ENCODE measurements around the gene CMKLR1. TPM values are rescaled to one million over a fixed set of nuclear protein-coding genes. Genes with fewer than 3 reads are reported as not detected.
A peak's percentile ranks its signal among the peaks of the same experiment; 100 is the strongest.

Gene CMKLR1
- 10 to 100 TPM; 10.2 to 14.5 (median 12.6) TPM for total RNA-seq

- peak within 1 kb of the TSS; percentile 40 to 51 (median 44) for H3K4me3 ChIP-seq
- no peaks in the 10 kb centered on the region for H3K36me3 ChIP-seq
- DNase-seq (ENCODE audit: extremely low spot score), result peak; percentile 93
- no peaks in the 10 kb centered on the region for H3K9me3 ChIP-seq
- peak within 1 kb of the TSS; percentile 45 to 72 (median 53) for H3K27ac ChIP-seq (replicated peaks in 1 of 4)
- TF ChIP-seq POLR2AphosphoS5 (IDR thresholded peaks at IDR 0.05) (peak in 1 of 2 donors; percentile 47), POLR2A (IDR thresholded peaks at IDR 0.05; ENCODE audit: low read depth) (no peak)
- WGBS, result 14% methylated on average over 23 of the region's 24 CpGs
- intact Hi-C loops (cut with DNase I), result no loop called here
- H3K4me1 ChIP-seq, result peaks cover 5 to 18% (median 14%) of the 10 kb centered on the region in 4 donors
- H3K27me3 ChIP-seq, result peaks cover 0 to 30% (median 0%) of the 10 kb centered on the region in 4 donors
These were observed at the start of gene CMKLR1 for GRCh38 chr12:108338915-108339657. Gene CMKLR1 (minus strand): TSS chr12:108339311. CDS start chr12:108293591, 45,720 bp downstream.

- intact Hi-C loops (cut with DNase I), result no loop called here
- no peak for DNase-seq (ENCODE audit: extremely low spot score)
- no peak overlapping the region for H3K4me3 ChIP-seq
- 80% methylated on average over 1 of the region's 1 CpG for WGBS
- no peaks in the 10 kb centered on the region for H3K27me3 ChIP-seq
- peaks cover 0 to 11% (median 5%) of the 10 kb centered on the region in 4 donors for H3K9me3 ChIP-seq
- TF ChIP-seq CTCF (IDR thresholded peaks at IDR 0.05) (no peak), POLR2AphosphoS5 (IDR thresholded peaks at IDR 0.05) (no peak), POLR2A (IDR thresholded peaks at IDR 0.05; ENCODE audit: low read depth) (no peak), EP300 (IDR thresholded peaks at IDR 0.05) (no peak)
- no peaks in the 10 kb centered on the region for H3K36me3 ChIP-seq
- no peaks in the 10 kb centered on the region for H3K4me1 ChIP-seq
- no peak overlapping the region for H3K27ac ChIP-seq (replicated peaks in 1 of 4)
These were observed 48.7 kb upstream of the CMKLR1 start for GRCh38 chr12:108387771-108388170.

GRCh38 chr12:108386709-108387360 lies 47.7 kb upstream of the CMKLR1 start:
- no peak overlapping the region for H3K27ac ChIP-seq (replicated peaks in 1 of 4)

GRCh38 chr12:108382437-108382801 lies 43.3 kb upstream of the CMKLR1 start:
- Histone ChIP-seq H3K27ac (replicated peaks in 1 of 4) (no peak overlapping the region), H3K4me1 (no peaks in the 10 kb centered on the region), H3K36me3 (no peaks in the 10 kb centered on the region), H3K9me3 (peaks cover 0 to 17% (median 5%) of the 10 kb centered on the region in 4 donors), H3K27me3 (no peaks in the 10 kb centered on the region), H3K4me3 (no peak overlapping the region)
- WGBS, result 83% methylated on average over 1 of the region's 1 CpG
- no peak for TF ChIP-seq POLR2A (IDR thresholded peaks at IDR 0.05; ENCODE audit: low read depth)
- TF ChIP-seq EP300 (IDR thresholded peaks at IDR 0.05), result no peak
- TF ChIP-seq CTCF (IDR thresholded peaks at IDR 0.05), result no peak
- TF ChIP-seq POLR2AphosphoS5 (IDR thresholded peaks at IDR 0.05), result no peak
- intact Hi-C loops (cut with DNase I), result no loop called here
- no peak for DNase-seq (ENCODE audit: extremely low spot score)

More at GRCh38 chr12:108386709-108387360, 47.7 kb upstream of the CMKLR1 start:
- WGBS, result 27% methylated on average over 8 of the region's 8 CpGs
- H3K4me3 ChIP-seq, result no peak overlapping the region
- H3K36me3 ChIP-seq, result no peaks in the 10 kb centered on the region
- H3K9me3 ChIP-seq, result peaks cover 0 to 11% (median 5%) of the 10 kb centered on the region in 4 donors
- intact Hi-C loops (cut with DNase I), result no loop called here
- no peaks in the 10 kb centered on the region for H3K4me1 ChIP-seq
- DNase-seq (ENCODE audit: extremely low spot score), result no peak
- TF ChIP-seq POLR2AphosphoS5 (IDR thresholded peaks at IDR 0.05), result no peak
- TF ChIP-seq CTCF (IDR thresholded peaks at IDR 0.05), result no peak
- no peak for TF ChIP-seq EP300 (IDR thresholded peaks at IDR 0.05)
- no peak for TF ChIP-seq POLR2A (IDR thresholded peaks at IDR 0.05; ENCODE audit: low read depth)
- no peaks in the 10 kb centered on the region for H3K27me3 ChIP-seq

GRCh38 chr12:108381787-108382436 lies 42.8 kb upstream of the CMKLR1 start:
- H3K36me3 ChIP-seq, result no peaks in the 10 kb centered on the region
- no peaks in the 10 kb centered on the region for H3K27me3 ChIP-seq
- peaks cover 0 to 17% (median 6%) of the 10 kb centered on the region in 4 donors for H3K9me3 ChIP-seq
- no peak for DNase-seq (ENCODE audit: extremely low spot score)
- TF ChIP-seq POLR2AphosphoS5 (IDR thresholded peaks at IDR 0.05), result no peak
- no peak for TF ChIP-seq EP300 (IDR thresholded peaks at IDR 0.05)
- no peak for TF ChIP-seq POLR2A (IDR thresholded peaks at IDR 0.05; ENCODE audit: low read depth)
- no peak for TF ChIP-seq CTCF (IDR thresholded peaks at IDR 0.05)
- WGBS, result 59% methylated on average over 7 of the region's 8 CpGs
- intact Hi-C loops (cut with DNase I), result no loop called here
- H3K4me3 ChIP-seq, result no peak overlapping the region
- H3K4me1 ChIP-seq, result no peaks in the 10 kb centered on the region
- H3K27ac ChIP-seq (replicated peaks in 1 of 4), result no peak overlapping the region
